ENCODE data around the gene GPC5. TPM values are rescaled to one million over a fixed set of nuclear protein-coding genes. Genes with fewer than 3 reads are reported as not detected.

Gene GPC5
- total RNA-seq, 1 experiment from 2014 or later, result 0.26 TPM

DNA sequence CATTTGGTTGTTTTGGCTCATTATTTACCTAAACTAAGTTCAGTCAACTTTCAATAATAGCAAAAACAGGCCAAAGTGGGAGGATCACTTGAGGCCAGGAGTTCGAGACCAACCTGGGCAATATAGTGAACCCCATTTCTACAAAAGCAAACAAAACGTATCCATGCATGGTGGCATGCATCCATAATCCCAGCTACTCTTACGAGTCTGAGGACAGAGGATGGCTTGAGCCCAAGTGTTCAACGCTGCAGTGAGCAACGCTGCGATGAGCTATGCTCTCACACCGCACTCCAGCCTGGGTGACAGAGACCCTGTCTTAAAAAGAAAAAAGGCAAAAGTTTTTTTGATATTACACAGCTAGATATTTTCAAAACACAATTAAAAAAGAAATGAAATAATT, 1258.2 kb downstream of the GPC5 start:
- TF ChIP-seq SIN3A (IDR thresholded peaks at IDR 0.05; ENCODE audit: borderline replicate concordance, insufficient read depth, low read depth, low read length) (no peak), POLR2AphosphoS5 (IDR thresholded peaks at IDR 0.05; ENCODE audit: low read depth, low read length) (no peak), TCF7L2 (IDR thresholded peaks at IDR 0.05; ENCODE audit: low read depth, low read length) (no peak)
- TF ChIP-seq, protein P1, sequence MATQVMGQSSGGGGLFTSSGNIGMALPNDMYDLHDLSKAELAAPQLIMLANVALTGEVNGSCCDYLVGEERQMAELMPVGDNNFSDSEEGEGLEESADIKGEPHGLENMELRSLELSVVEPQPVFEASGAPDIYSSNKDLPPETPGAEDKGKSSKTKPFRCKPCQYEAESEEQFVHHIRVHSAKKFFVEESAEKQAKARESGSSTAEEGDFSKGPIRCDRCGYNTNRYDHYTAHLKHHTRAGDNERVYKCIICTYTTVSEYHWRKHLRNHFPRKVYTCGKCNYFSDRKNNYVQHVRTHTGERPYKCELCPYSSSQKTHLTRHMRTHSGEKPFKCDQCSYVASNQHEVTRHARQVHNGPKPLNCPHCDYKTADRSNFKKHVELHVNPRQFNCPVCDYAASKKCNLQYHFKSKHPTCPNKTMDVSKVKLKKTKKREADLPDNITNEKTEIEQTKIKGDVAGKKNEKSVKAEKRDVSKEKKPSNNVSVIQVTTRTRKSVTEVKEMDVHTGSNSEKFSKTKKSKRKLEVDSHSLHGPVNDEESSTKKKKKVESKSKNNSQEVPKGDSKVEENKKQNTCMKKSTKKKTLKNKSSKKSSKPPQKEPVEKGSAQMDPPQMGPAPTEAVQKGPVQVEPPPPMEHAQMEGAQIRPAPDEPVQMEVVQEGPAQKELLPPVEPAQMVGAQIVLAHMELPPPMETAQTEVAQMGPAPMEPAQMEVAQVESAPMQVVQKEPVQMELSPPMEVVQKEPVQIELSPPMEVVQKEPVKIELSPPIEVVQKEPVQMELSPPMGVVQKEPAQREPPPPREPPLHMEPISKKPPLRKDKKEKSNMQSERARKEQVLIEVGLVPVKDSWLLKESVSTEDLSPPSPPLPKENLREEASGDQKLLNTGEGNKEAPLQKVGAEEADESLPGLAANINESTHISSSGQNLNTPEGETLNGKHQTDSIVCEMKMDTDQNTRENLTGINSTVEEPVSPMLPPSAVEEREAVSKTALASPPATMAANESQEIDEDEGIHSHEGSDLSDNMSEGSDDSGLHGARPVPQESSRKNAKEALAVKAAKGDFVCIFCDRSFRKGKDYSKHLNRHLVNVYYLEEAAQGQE (IDR thresholded peaks at IDR 0.05; ENCODE audit: insufficient read depth in 1 of 2, low read depth in 2 of 2, low read length in 1 of 2), result no peak
- TF ChIP-seq, protein P2, sequence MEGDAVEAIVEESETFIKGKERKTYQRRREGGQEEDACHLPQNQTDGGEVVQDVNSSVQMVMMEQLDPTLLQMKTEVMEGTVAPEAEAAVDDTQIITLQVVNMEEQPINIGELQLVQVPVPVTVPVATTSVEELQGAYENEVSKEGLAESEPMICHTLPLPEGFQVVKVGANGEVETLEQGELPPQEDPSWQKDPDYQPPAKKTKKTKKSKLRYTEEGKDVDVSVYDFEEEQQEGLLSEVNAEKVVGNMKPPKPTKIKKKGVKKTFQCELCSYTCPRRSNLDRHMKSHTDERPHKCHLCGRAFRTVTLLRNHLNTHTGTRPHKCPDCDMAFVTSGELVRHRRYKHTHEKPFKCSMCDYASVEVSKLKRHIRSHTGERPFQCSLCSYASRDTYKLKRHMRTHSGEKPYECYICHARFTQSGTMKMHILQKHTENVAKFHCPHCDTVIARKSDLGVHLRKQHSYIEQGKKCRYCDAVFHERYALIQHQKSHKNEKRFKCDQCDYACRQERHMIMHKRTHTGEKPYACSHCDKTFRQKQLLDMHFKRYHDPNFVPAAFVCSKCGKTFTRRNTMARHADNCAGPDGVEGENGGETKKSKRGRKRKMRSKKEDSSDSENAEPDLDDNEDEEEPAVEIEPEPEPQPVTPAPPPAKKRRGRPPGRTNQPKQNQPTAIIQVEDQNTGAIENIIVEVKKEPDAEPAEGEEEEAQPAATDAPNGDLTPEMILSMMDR (IDR thresholded peaks at IDR 0.05), result no peak
- ATAC-seq, result no peak
- BruUV-seq (replicated peaks), result no TSS peak
- Histone ChIP-seq H3K4me3 (ENCODE audit: low read depth in 2 of 2, low read length in 2 of 2) (no peak overlapping the region), H3K27me3 (ENCODE audit: control insufficient read depth, insufficient read depth, low read length) (no peaks in the 10 kb centered on the region), H3K36me3 (ENCODE audit: control insufficient read depth, insufficient read depth, low read length) (no peaks in the 10 kb centered on the region), H3K27ac (ENCODE audit: low read length) (no peak overlapping the region), H3K9me3 (ENCODE audit: control insufficient read depth, insufficient read depth, low read depth, low read length) (no peaks in the 10 kb centered on the region), H3K4me1 (ENCODE audit: control insufficient read depth, insufficient read depth, low read length) (no peaks in the 10 kb centered on the region)
- intact Hi-C loops (cut with micrococcal nuclease; ENCODE audit: unreplicated experiment), result no loop called here
- ChIA-PET CTCF (no interaction called here), POLR2A (no interaction called here)
- no peak for DNase-seq (ENCODE audit: low read depth, low spot score)
- in situ Hi-C loops (cut with HindIII; ENCODE audit: low pct_unique_long_range_greater_than_20kb, low sequenced_read_pairs), result no loop called here

GRCh38 chr13:92657565-92657964, 1259.1 kb downstream of the GPC5 start:
- in situ Hi-C loops (cut with HindIII; ENCODE audit: low pct_unique_long_range_greater_than_20kb, low sequenced_read_pairs), result no loop called here
- Histone ChIP-seq H3K27me3 (ENCODE audit: control insufficient read depth, insufficient read depth, low read length) (no peaks in the 10 kb centered on the region), H3K36me3 (ENCODE audit: control insufficient read depth, insufficient read depth, low read length) (no peaks in the 10 kb centered on the region), H3K27ac (ENCODE audit: low read length) (no peak overlapping the region), H3K9me3 (ENCODE audit: control insufficient read depth, insufficient read depth, low read depth, low read length) (no peaks in the 10 kb centered on the region), H3K4me3 (ENCODE audit: low read depth in 2 of 2, low read length in 2 of 2) (no peak overlapping the region), H3K4me1 (ENCODE audit: control insufficient read depth, insufficient read depth, low read length) (no peaks in the 10 kb centered on the region)
- ChIA-PET CTCF (no interaction called here), POLR2A (no interaction called here)
- BruUV-seq (replicated peaks), result no TSS peak
- TF ChIP-seq TCF7L2 (IDR thresholded peaks at IDR 0.05; ENCODE audit: low read depth, low read length) (no peak), SIN3A (IDR thresholded peaks at IDR 0.05; ENCODE audit: borderline replicate concordance, insufficient read depth, low read depth, low read length) (no peak), POLR2AphosphoS5 (IDR thresholded peaks at IDR 0.05; ENCODE audit: low read depth, low read length) (no peak)
- TF ChIP-seq, protein P2 (IDR thresholded peaks at IDR 0.05), result no peak
- TF ChIP-seq, protein P1 (IDR thresholded peaks at IDR 0.05; ENCODE audit: insufficient read depth in 1 of 2, low read depth in 2 of 2, low read length in 1 of 2), result no peak
- intact Hi-C loops (cut with micrococcal nuclease; ENCODE audit: unreplicated experiment), result no loop called here
- ATAC-seq (no peak), DNase-seq (ENCODE audit: low read depth, low spot score) (no peak)
